Measurements from ENCODE around the gene TRMT13. TPM values are rescaled to one million over a fixed set of nuclear protein-coding genes. Genes with fewer than 3 reads are reported as not detected.

TRMT13 gene
- total RNA-seq, 1 experiment from 2014 or later = 19.4 TPM

- Mint-ChIP-seq H3K4me1 (no peaks in the 10 kb centered on the region), H3K9me3 (no peaks in the 10 kb centered on the region; a peak in 1 of 5 replicates), H3K4me3 (no peak overlapping the region), H3K27me3 (ENCODE audit: low read depth) (no peaks in the 10 kb centered on the region), H3K27ac (no peak overlapping the region), H3K36me3 (ENCODE audit: insufficient read depth in 1 of 3, low read depth in 3 of 3) (peaks cover 14 to 51% (median 49%) of the 10 kb centered on the region in 3 experiments; a peak in 6 of 7 replicates)
- Histone ChIP-seq H3K4me2 (ENCODE audit: insufficient read depth, insufficient read length, low read length) (no peak overlapping the region), H4K8ac (replicated peaks; ENCODE audit: insufficient read length, low read depth, low read length) (no peak overlapping the region), H3K9me3 (ENCODE audit: control insufficient read depth, low read depth, low read length) (no peaks in the 10 kb centered on the region), H3K23me2 (ENCODE audit: insufficient read length, low read depth, low read length, poor library complexity, severe bottlenecking) (no peaks in the 10 kb centered on the region), H3K14ac (ENCODE audit: insufficient read depth, low read length) (no peak overlapping the region), H4K91ac (ENCODE audit: insufficient read length, low read depth, low read length) (no peak overlapping the region), H3K23ac (ENCODE audit: insufficient read length, low read depth, low read length) (no peak overlapping the region), H2AFZ (ENCODE audit: low read length) (no peak overlapping the region), H3K4ac (ENCODE audit: low read depth, low read length) (no peak overlapping the region), H3K27me3 (ENCODE audit: insufficient read depth, low read length) (no peaks in the 10 kb centered on the region), H2BK12ac (ENCODE audit: insufficient read length, low read depth, low read length) (no peak overlapping the region), H3K4me1 (ENCODE audit: insufficient read depth, low read length) (no peaks in the 10 kb centered on the region), H2BK20ac (ENCODE audit: low read depth, low read length, poor library complexity, severe bottlenecking) (no peak overlapping the region), H3K27ac (ENCODE audit: insufficient read length, low read depth, low read length) (no peak overlapping the region), H3K79me2 (ENCODE audit: insufficient read depth, low read length) (no peaks in the 10 kb centered on the region), H2BK15ac (ENCODE audit: low read depth, low read length) (no peak overlapping the region), H2BK5ac (ENCODE audit: insufficient read length, low read length) (no peak overlapping the region), H4K5ac (ENCODE audit: insufficient read length, low read depth, low read length) (no peak overlapping the region), H3K18ac (ENCODE audit: insufficient read length, low read depth, low read length) (no peak overlapping the region), H4K20me1 (ENCODE audit: control insufficient read depth, insufficient read depth, insufficient read length) (no peaks in the 10 kb centered on the region), H3T11ph (ENCODE audit: low read length) (no peak overlapping the region), H3K9ac (ENCODE audit: extremely low read depth, insufficient read length, low read length) (no peak overlapping the region), H3K56ac (ENCODE audit: insufficient read length, low read depth, low read length) (no peak overlapping the region), H3K79me1 (ENCODE audit: insufficient read depth, low read depth, low read length, poor library complexity, severe bottlenecking) (no peaks in the 10 kb centered on the region), H2BK120ac (ENCODE audit: low read depth, low read length, poor library complexity, severe bottlenecking) (no peak overlapping the region), H2AK5ac (ENCODE audit: insufficient read length, low read length) (no peak overlapping the region)
- no peak for TF ChIP-seq CTCF (conservative IDR thresholded peaks at IDR 0.05)
- DNase-seq = no peak
Observed at GRCh38 chr1:100109554-100110066, 23.4 kb upstream of the TRMT13 start.

Measured in H9 (cell line).